CD4-positive, alpha-beta T cell treated with Interleukin-17A for 1 hour (primary cell): ENCODE measurements around the gene SEMA3F.

Experiments
- DNase-seq: peaks from one replicate; pipeline ENCODE4 v3.0.0-alpha.2; 2020

The SEMA3F gene

DNA sequence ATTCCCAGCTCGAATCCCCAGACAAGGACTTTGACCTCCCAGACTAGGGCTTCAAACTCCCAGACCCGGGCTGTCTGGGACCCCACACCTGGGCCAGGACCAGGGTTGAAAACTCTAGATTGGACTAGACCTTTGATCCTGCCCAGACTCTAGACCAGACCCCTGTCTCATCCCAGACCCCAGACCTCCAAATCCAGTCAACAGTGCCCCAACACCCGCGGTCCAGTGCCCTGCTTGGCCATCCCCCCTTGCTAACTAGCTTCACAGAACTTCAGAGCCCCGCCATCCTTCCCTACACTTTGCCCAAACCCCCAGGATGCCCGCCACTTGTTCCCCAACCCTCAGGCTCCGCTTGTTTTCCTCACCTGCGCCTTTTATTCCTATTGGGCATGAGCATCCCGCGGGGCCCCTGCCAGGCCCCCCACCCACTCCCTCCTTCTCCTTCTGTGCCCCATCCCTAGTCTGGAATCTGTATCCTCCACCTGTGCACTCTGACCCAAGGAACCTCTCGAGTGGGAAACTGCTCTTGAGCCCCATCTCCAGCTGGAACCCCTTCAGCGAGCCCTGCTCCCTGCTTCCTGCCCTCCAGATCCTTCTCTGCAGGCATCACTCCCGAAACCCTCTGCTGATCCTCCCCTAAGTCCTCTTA, 81.5 kb downstream of the SEMA3F start:
- no peak for DNase-seq

DNA sequence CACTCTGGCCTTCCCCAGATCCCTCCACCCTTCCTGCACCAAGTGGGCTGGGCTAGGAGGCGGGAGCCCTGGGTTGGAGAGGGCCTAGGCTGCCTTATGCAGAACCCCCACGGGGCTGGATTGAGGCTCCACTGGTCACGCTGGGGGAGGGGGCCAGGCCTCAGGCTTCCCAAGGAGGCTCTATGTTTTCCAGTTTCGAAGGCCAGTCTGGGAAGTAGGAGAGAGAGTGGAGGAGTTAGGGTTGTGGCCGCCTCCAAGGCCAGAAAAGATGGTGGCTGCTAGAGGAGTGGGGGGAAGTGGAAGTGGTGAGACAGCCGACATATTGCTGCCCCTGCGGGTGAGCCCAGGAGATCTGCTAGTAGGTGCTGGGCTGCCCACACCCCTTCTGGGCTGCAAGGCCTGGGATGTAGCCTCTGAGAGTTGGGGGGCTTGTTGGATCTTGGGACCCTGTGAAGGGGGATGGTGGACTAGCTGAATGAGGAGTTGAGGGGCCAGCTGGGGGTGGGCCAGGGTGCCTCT, 82.1 kb downstream of the SEMA3F start:
- peak; percentile 43 for DNase-seq

DNA sequence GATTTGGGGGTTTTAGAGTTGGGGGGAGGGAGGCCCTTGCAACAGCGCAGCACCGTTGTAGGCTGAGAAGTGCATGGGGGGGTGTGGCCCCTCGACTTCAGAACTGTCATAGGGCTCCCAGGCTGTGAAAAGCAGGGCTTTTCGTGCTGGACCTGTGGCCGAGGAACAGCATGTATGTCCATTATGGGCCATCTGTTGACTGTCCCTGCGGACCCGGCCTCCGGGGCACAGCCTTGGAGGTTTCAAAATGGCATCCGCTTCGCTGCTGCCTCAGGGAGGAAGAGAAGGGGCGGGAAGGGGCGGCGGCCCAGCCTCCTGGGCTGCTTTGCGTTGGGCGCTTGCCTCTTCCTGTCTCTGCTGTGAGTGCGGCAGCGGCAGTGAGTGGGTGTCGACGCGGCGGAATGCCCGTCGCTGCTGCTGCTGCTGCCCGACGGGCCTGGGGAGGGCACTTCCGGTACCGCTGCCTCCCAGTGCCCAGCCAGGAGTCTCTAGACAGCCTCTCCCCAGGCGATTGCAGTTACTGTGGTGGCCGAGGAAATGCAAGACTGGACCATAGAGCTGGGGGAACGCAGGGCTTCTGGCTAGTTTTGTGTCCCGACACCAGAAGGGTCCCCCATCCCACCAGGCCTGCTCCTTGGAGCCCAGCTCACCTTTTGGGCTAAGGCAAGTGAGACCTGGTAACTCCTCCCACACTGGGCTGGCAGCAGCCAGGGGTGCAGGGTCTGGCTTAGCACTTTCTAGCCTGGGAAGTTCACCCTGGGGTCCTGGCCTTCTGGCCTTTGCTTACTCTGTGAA, 82.8 kb downstream of the SEMA3F start:
- peak; percentile 88 for DNase-seq

DNA sequence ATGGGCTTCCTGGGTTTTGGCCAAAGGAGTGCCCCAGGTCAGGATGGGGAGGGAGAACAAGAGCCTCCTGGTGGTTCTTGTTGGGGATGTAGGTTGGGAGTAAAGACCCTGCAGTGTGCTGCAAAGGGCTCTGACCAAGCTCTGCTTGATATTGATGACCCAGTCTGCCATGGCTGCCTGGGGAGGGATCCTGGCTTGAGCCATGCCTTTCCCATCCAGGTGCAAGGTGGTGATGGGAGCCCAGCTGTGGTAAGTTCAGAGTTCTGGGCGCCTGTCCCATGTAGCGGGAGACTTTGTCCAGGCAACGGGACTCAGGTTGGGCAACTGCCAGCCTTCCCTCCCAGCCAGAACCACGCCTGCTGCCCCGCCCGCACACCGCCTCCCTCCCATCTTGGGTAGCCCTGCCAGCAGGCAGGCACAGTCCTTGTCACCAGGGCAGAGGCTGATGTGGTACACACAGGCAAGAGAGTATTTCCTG, 83.5 kb downstream of the SEMA3F start:
- peak; percentile 32 for DNase-seq
